H9 (cell line): Measurements from ENCODE around the gene C1QTNF1. TPM values are rescaled to one million over a fixed set of nuclear protein-coding genes. Genes with fewer than 3 reads are reported as not detected.

Experiments
- DNase-seq: peaks from one replicate; pipeline ENCODE4 v3.0.0-alpha.2; 2017
- H2AFZ ChIP-seq: one replicate; pipeline ENCODE4 v1.6.1; 2013; ENCODE audit warnings: mild to moderate bottlenecking, low read length, control low read depth, moderate library complexity
- H2AK5ac ChIP-seq: 2 replicates; pipeline ENCODE4 v1.6.1; 2013; ENCODE audit warnings: low read length, control low read depth, mixed read lengths; ENCODE audit not compliant: insufficient read length
- H2BK120ac ChIP-seq: one replicate; pipeline ENCODE4 v1.6.1; 2013; ENCODE audit warnings: low read depth, mild to moderate bottlenecking, low read length, control low read depth, inconsistent platforms; ENCODE audit not compliant: poor library complexity, severe bottlenecking
- H2BK12ac ChIP-seq: 2 replicates; pipeline ENCODE4 v1.6.1; 2013; ENCODE audit warnings: low read length, control low read depth, mixed read lengths, low read depth; ENCODE audit not compliant: insufficient read length
- H2BK15ac ChIP-seq: 2 replicates; pipeline ENCODE4 v1.6.1; 2013; ENCODE audit warnings: low read depth, low read length, control low read depth
- H2BK20ac ChIP-seq: one replicate; pipeline ENCODE4 v1.6.1; 2013; ENCODE audit warnings: low read depth, mild to moderate bottlenecking, low read length, control low read depth, inconsistent platforms; ENCODE audit not compliant: poor library complexity, severe bottlenecking
- H2BK5ac ChIP-seq: 2 replicates; pipeline ENCODE4 v1.6.1; 2013; ENCODE audit warnings: low read length, control low read depth, mixed read lengths; ENCODE audit not compliant: insufficient read length
- H3K14ac ChIP-seq: 2 replicates; pipeline ENCODE4 v1.6.1; 2013; ENCODE audit warnings: low read length, control low read depth; ENCODE audit not compliant: insufficient read depth
- H3K18ac ChIP-seq: 2 replicates; pipeline ENCODE4 v1.6.1; 2013; ENCODE audit warnings: low read depth, mild to moderate bottlenecking, mixed read lengths, low read length, control low read depth; ENCODE audit not compliant: insufficient read length
- H3K23ac ChIP-seq: 2 replicates; pipeline ENCODE4 v1.6.1; 2013; ENCODE audit warnings: low read length, control low read depth, mixed read lengths, low read depth; ENCODE audit not compliant: insufficient read length
- H3K23me2 ChIP-seq: 2 replicates; pipeline ENCODE4 v1.6.1; 2013; ENCODE audit warnings: low read depth, mild to moderate bottlenecking, mixed read lengths, low read length, control low read depth; ENCODE audit not compliant: insufficient read length, poor library complexity, severe bottlenecking
- H3K27ac ChIP-seq: 2 replicates; pipeline ENCODE4 v1.5.1; 2013; ENCODE audit warnings: low read length, control low read depth, mixed read lengths, low read depth; ENCODE audit not compliant: insufficient read length
- H3K27me3 ChIP-seq: 2 replicates; pipeline ENCODE4 v1.6.1; 2013; ENCODE audit warnings: low read length, control low read depth, inconsistent platforms; ENCODE audit not compliant: insufficient read depth
- H3K4ac ChIP-seq: 2 replicates; pipeline ENCODE4 v1.6.1; 2013; ENCODE audit warnings: low read depth, mild to moderate bottlenecking, control low read depth, inconsistent platforms, low read length, moderate library complexity
- H3K4me1 ChIP-seq: 2 replicates; pipeline ENCODE4 v1.6.1; 2013; ENCODE audit warnings: low read length, control low read depth, inconsistent platforms; ENCODE audit not compliant: insufficient read depth
- H3K4me2 ChIP-seq: 2 replicates; pipeline ENCODE4 v1.6.1; 2013; ENCODE audit warnings: low read length, control low read depth, mixed read lengths; ENCODE audit not compliant: insufficient read length, insufficient read depth
- H3K56ac ChIP-seq: 2 replicates; pipeline ENCODE4 v1.6.1; 2013; ENCODE audit warnings: low read depth, mild to moderate bottlenecking, mixed read lengths, low read length, control low read depth; ENCODE audit not compliant: insufficient read length
- H3K79me1 ChIP-seq: 2 replicates; pipeline ENCODE4 v1.6.1; 2013; ENCODE audit warnings: low read depth, mild to moderate bottlenecking, moderate library complexity, low read length, control low read depth, inconsistent platforms; ENCODE audit not compliant: insufficient read depth, poor library complexity, severe bottlenecking
- H3K79me2 ChIP-seq: 2 replicates; pipeline ENCODE4 v1.6.1; 2013; ENCODE audit warnings: low read length, control low read depth, inconsistent platforms; ENCODE audit not compliant: insufficient read depth
- H3K9ac ChIP-seq: 2 replicates; pipeline ENCODE4 v1.6.1; 2013; ENCODE audit warnings: low read length, control low read depth, mixed read lengths; ENCODE audit not compliant: insufficient read length; ENCODE audit errors: extremely low read depth
- H3K9me3 ChIP-seq: one replicate; pipeline ENCODE4 v1.6.1; 2013; ENCODE audit warnings: low read depth, low read length, inconsistent platforms; ENCODE audit not compliant: control insufficient read depth
- H3T11ph ChIP-seq: one replicate; pipeline ENCODE4 v1.6.1; 2013; ENCODE audit warnings: mild to moderate bottlenecking, low read length, control low read depth, inconsistent platforms
- H4K20me1 ChIP-seq: one replicate; pipeline ENCODE4 v1.6.1; 2013; ENCODE audit not compliant: control insufficient read depth, insufficient read length, insufficient read depth
- H4K5ac ChIP-seq: 2 replicates; pipeline ENCODE4 v1.6.1; 2013; ENCODE audit warnings: low read depth, mild to moderate bottlenecking, mixed read lengths, low read length, control low read depth; ENCODE audit not compliant: insufficient read length
- H4K8ac ChIP-seq: replicated peaks from 2 replicates; pipeline ENCODE4 v1.6.1; 2013; ENCODE audit warnings: low read length, control low read depth, mixed read lengths, low read depth; ENCODE audit not compliant: insufficient read length
- H4K91ac ChIP-seq: 2 replicates; pipeline ENCODE4 v1.6.1; 2013; ENCODE audit warnings: low read depth, mild to moderate bottlenecking, moderate library complexity, mixed read lengths, low read length, control low read depth; ENCODE audit not compliant: insufficient read length
- H3K27ac Mint-ChIP-seq, 3 experiments: 2 replicates in 2 of 3; 3 replicates in 1 of 3; pipeline ENCODE4 v1.8.0; 2020 to 2021; ENCODE audit warnings: mixed read lengths in 3 of 3, mild to moderate bottlenecking in 1 of 3, moderate library complexity in 1 of 3
- H3K27me3 Mint-ChIP-seq: 2 replicates; pipeline ENCODE4 v1.8.0; 2021; ENCODE audit warnings: low read depth, mild to moderate bottlenecking, moderate library complexity, mixed read lengths
- H3K36me3 Mint-ChIP-seq, 3 experiments: 2 replicates in 2 of 3; 3 replicates in 1 of 3; pipeline ENCODE4 v1.8.0; 2020 to 2021; ENCODE audit warnings: low read depth in 3 of 3, mixed read lengths in 3 of 3; ENCODE audit not compliant: insufficient read depth in 1 of 3
- H3K4me1 Mint-ChIP-seq, 2 experiments: 2 replicates each; pipeline ENCODE4 v1.8.0; 2020; ENCODE audit warnings: mixed read lengths in 2 of 2
- H3K4me3 Mint-ChIP-seq, 2 experiments: 2 replicates in 1 of 2; 3 replicates in 1 of 2; pipeline ENCODE4 v1.8.0; 2020 to 2021; ENCODE audit warnings: mild to moderate bottlenecking in 2 of 2, mixed read lengths in 2 of 2, moderate library complexity in 1 of 2
- H3K9me3 Mint-ChIP-seq, 2 experiments: 2 replicates in 1 of 2; 3 replicates in 1 of 2; pipeline ENCODE4 v1.8.0; 2020; ENCODE audit warnings: mild to moderate bottlenecking in 2 of 2, mixed read lengths in 2 of 2, moderate library complexity in 1 of 2
- WGBS: extraction: QIAGEN DNeasy Blood & Tissue Kit; methylation state at CpG from one replicate; pipeline ENCODE4 v1.1.7; 2013; ENCODE audit warnings: missing lambda C conversion rate, low lambda C conversion rate, mixed read lengths; ENCODE audit not compliant: insufficient read length; ENCODE audit errors: extremely low coverage; 5-methylcytosine and 5-hydroxymethylcytosine counted together
- total RNA-seq: library from RNA; stranded (reverse); gene quantifications from 2 replicates; pipeline ENCODE4 v1.2.1, GENCODE V29; 2021
- TF ChIP-seq, protein P1 (sequence below): fragments of 200-600 bp; sonication (generic); conservative IDR thresholded peaks from 3 replicates; pipeline ENCODE4 v1.8.0; 2021; ENCODE audit warnings: antibody characterized with exemption, mild to moderate bottlenecking

The C1QTNF1 gene
- total RNA-seq, 1 experiment from 2014 or later: 0.96 TPM

DNA sequence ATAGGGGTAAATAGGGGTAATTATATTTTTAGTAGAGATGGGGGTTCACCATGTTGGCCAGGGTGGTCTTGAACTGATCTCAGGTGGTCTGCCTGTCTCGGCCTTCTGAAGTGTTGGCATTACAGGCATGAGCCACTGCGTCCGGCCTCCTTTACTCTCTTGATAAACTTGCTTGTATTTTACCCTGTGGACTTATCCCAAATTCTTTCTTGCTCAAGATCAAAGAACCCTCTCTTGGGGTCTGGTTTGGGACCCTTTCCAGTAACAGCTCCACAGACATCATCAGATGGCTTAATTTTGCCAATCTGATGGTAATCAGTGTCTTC is 5.6 kb upstream of the C1QTNF1 start:
- peaks cover 7 to 10% of the 10 kb centered on the region in 2 experiments for H3K4me1 Mint-ChIP-seq

More for the DNA sequence above, 5.6 kb upstream of the C1QTNF1 start:
- H3K9me3 Mint-ChIP-seq: peaks cover 25 to 28% of the 10 kb centered on the region in 2 experiments
- H3K9me3 ChIP-seq: peaks cover 2% of the 10 kb centered on the region
- H3K79me2 ChIP-seq: no peaks in the 10 kb centered on the region
- H4K20me1 ChIP-seq: no peaks in the 10 kb centered on the region
- no peak overlapping the region for H2BK120ac ChIP-seq
- H3K4me1 ChIP-seq: no peaks in the 10 kb centered on the region
- no peak overlapping the region for H3K23ac ChIP-seq
- no peak overlapping the region for H3K4ac ChIP-seq
- H3K23me2 ChIP-seq: no peaks in the 10 kb centered on the region
- H2AK5ac ChIP-seq: no peak overlapping the region
- no peak overlapping the region for H3K9ac ChIP-seq
- H2BK12ac ChIP-seq: no peak overlapping the region
- peaks cover 18% of the 10 kb centered on the region; the same call in 1 of the 2 replicates for H3K27me3 ChIP-seq
- TF ChIP-seq, protein P1, sequence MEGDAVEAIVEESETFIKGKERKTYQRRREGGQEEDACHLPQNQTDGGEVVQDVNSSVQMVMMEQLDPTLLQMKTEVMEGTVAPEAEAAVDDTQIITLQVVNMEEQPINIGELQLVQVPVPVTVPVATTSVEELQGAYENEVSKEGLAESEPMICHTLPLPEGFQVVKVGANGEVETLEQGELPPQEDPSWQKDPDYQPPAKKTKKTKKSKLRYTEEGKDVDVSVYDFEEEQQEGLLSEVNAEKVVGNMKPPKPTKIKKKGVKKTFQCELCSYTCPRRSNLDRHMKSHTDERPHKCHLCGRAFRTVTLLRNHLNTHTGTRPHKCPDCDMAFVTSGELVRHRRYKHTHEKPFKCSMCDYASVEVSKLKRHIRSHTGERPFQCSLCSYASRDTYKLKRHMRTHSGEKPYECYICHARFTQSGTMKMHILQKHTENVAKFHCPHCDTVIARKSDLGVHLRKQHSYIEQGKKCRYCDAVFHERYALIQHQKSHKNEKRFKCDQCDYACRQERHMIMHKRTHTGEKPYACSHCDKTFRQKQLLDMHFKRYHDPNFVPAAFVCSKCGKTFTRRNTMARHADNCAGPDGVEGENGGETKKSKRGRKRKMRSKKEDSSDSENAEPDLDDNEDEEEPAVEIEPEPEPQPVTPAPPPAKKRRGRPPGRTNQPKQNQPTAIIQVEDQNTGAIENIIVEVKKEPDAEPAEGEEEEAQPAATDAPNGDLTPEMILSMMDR: no peak
- H4K8ac ChIP-seq: no peak overlapping the region
- H2AFZ ChIP-seq: no peak overlapping the region
- H3T11ph ChIP-seq: no peak overlapping the region
- H3K79me1 ChIP-seq: no peaks in the 10 kb centered on the region
- H3K18ac ChIP-seq: no peak overlapping the region
- no peak overlapping the region for H2BK15ac ChIP-seq
- H3K27ac ChIP-seq: no peak overlapping the region
- H3K4me2 ChIP-seq: no peak overlapping the region
- no peak overlapping the region for H3K56ac ChIP-seq
- DNase-seq: no peak
- no peak overlapping the region for H3K27ac Mint-ChIP-seq
- no peak overlapping the region for H3K4me3 Mint-ChIP-seq
- H4K91ac ChIP-seq: no peak overlapping the region
- peaks cover 4 to 6% (median 5%) of the 10 kb centered on the region in 3 experiments; a peak in 5 of 7 replicates for H3K36me3 Mint-ChIP-seq
- WGBS: no CpG with 5 or more reads among the region's 3 CpGs
- no peak overlapping the region for H2BK5ac ChIP-seq
- no peak overlapping the region for H4K5ac ChIP-seq
- no peak overlapping the region for H2BK20ac ChIP-seq
- H3K27me3 Mint-ChIP-seq: peaks cover 78% of the 10 kb centered on the region
- H3K14ac ChIP-seq: no peak overlapping the region
